ENCODE data around the gene DRAXIN.

The DRAXIN gene

DNA sequence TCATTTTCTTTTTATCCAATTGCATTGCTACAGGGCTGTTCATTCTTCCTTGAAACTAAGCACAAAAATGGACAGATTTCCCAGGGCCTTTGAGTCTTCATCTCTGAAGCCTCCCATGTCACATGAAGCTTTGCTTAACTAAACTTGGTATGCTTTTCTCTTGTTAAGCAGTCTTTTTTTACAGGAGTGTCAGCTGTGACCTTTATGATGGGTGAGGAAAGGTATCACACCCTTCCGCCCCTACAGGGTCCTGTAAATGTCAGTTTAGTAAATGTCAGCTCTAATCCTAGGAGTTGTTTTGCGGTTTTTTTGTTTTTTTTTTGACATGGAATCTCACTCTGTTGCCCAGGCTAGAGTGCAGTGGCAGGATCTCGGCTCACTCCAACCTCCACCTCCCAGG, 41.8 kb downstream of the DRAXIN start:
- Histone ChIP-seq H3F3A (ENCODE audit: insufficient read depth, low read length) (peaks cover 24% of the 10 kb centered on the region), H3K27me3 (replicated peaks; ENCODE audit: insufficient read depth, low read length) (no peaks in the 10 kb centered on the region), H2AFZ (ENCODE audit: low read length) (no peak overlapping the region), H3K9me2 (replicated peaks; ENCODE audit: insufficient read depth, low read length) (no peaks in the 10 kb centered on the region), H3K4me1 (ENCODE audit: low read length) (peaks cover 35% of the 10 kb centered on the region), H4K20me1 (ENCODE audit: insufficient read depth, low read length) (no peaks in the 10 kb centered on the region), H3K4me2 (ENCODE audit: low read depth, low read length) (no peak overlapping the region), H3K79me2 (ENCODE audit: low read length) (peaks cover 6% of the 10 kb centered on the region), H3K36me3 (replicated peaks; ENCODE audit: insufficient read depth, low read length) (no peaks in the 10 kb centered on the region), H3K9ac (ENCODE audit: low read length) (no peak overlapping the region), H3K27ac (ENCODE audit: low read length) (no peak overlapping the region), H3K9me3 (replicated peaks; ENCODE audit: insufficient read depth, low read length) (no peaks in the 10 kb centered on the region), H3K4me3 (ENCODE audit: low read length) (no peak overlapping the region)
- TF ChIP-seq, protein P1, sequence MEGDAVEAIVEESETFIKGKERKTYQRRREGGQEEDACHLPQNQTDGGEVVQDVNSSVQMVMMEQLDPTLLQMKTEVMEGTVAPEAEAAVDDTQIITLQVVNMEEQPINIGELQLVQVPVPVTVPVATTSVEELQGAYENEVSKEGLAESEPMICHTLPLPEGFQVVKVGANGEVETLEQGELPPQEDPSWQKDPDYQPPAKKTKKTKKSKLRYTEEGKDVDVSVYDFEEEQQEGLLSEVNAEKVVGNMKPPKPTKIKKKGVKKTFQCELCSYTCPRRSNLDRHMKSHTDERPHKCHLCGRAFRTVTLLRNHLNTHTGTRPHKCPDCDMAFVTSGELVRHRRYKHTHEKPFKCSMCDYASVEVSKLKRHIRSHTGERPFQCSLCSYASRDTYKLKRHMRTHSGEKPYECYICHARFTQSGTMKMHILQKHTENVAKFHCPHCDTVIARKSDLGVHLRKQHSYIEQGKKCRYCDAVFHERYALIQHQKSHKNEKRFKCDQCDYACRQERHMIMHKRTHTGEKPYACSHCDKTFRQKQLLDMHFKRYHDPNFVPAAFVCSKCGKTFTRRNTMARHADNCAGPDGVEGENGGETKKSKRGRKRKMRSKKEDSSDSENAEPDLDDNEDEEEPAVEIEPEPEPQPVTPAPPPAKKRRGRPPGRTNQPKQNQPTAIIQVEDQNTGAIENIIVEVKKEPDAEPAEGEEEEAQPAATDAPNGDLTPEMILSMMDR (IDR thresholded peaks at IDR 0.05; ENCODE audit: low read length) = no peak
- no peak for TF ChIP-seq EZH2phosphoT487 (IDR thresholded peaks at IDR 0.05; ENCODE audit: low read length)
- no peak for DNase-seq

DNA sequence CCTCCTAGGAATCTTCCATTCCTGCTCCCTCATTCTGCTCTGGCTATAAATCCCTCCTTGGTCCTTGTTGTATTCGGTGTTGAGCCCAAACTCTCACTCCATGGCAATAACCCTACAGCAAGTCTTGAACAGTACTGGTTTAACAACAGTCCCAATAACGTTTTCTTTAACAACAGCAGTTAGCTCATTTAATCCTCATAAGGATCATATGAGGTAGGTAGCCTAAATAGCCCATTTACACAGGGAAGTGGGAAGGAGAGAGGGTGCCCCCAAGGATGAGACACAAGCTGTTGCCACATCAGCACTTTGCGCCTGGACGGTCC, 44.0 kb downstream of the DRAXIN start:
- H3K9ac ChIP-seq (ENCODE audit: low read length) = no peak overlapping the region

DNA sequence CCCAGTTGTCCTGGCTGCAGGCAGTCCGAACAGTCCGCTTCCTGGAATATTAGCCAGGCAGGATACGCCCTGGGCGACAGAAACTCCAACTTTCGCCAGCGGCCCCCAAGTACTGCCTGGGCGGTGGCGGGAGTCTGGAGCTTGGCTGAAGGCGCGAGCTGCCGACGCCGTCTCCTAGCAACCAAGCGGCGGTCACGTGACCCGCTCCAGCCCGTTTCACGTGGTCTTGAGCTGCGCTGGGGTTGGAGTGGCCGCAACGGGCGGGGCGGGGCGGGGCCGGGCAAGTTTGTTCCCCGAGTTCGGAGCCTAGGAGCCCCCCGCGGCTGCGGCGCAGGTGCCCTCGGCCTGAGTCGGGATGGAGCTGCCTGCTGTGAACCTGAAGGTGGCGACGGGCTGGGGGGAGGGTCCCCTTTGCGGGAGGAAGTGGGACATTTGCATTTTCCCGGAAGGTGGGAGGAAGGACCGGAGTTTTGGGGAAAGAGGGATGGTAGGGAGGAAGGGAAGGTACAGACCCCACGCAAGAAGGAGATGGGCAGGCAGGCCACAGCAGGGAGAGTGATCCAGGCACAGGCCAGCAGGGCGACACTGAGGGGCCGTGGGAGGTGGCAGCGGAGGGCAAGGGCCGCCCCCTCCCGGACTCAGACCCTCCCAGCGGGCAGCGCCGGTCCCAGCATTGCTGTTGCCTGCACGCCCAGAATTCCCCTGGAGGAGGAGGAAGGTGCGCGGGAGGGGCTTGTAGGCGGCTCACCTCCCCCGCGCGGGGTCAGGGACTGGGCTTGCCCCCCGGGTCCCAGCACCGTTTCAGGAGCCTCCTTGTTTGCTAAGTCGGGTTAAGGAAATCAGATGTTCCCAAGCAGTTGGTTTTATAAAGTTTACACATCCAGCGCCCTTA, 44.6 kb downstream of the DRAXIN start, which contains the start of gene AGTRAP:
Gene AGTRAP, plus strand, starts transcription at position 283 of the 892 bp plus-strand sequence. Its CDS starts 73 bp downstream, at position 356.
- peak within 1 kb of the TSS; percentile 96 for H3K4me2 ChIP-seq (ENCODE audit: low read depth, low read length)

More for the DNA sequence above, 44.0 kb downstream of the DRAXIN start:
- Histone ChIP-seq H2AFZ (ENCODE audit: low read length) (peak overlapping the region; percentile 59; the same call in 1 of the 2 replicates), H3K4me2 (ENCODE audit: low read depth, low read length) (peak overlapping the region; percentile 96), H3K36me3 (replicated peaks; ENCODE audit: insufficient read depth, low read length) (no peaks in the 10 kb centered on the region), H3F3A (ENCODE audit: insufficient read depth, low read length) (peaks cover 24% of the 10 kb centered on the region), H4K20me1 (ENCODE audit: insufficient read depth, low read length) (no peaks in the 10 kb centered on the region), H3K27me3 (replicated peaks; ENCODE audit: insufficient read depth, low read length) (no peaks in the 10 kb centered on the region), H3K4me3 (ENCODE audit: low read length) (peak overlapping the region; percentile 99), H3K9me2 (replicated peaks; ENCODE audit: insufficient read depth, low read length) (no peaks in the 10 kb centered on the region), H3K9me3 (replicated peaks; ENCODE audit: insufficient read depth, low read length) (no peaks in the 10 kb centered on the region), H3K4me1 (ENCODE audit: low read length) (peaks cover 33% of the 10 kb centered on the region), H3K79me2 (ENCODE audit: low read length) (peaks cover 7% of the 10 kb centered on the region), H3K27ac (ENCODE audit: low read length) (no peak overlapping the region)
- DNase-seq = no peak
- TF ChIP-seq EZH2 (optimal IDR thresholded peaks at IDR 0.05; ENCODE audit: low read depth, low read length) (no peak), EZH2phosphoT487 (IDR thresholded peaks at IDR 0.05; ENCODE audit: low read length) (no peak)
- TF ChIP-seq, protein P1 (IDR thresholded peaks at IDR 0.05; ENCODE audit: low read length) = no peak

More for the DNA sequence above, 44.6 kb downstream of the DRAXIN start, which contains the start of gene AGTRAP:
- Histone ChIP-seq H3F3A (ENCODE audit: insufficient read depth, low read length) (peaks cover 24% of the 10 kb centered on the region), H3K9me2 (replicated peaks; ENCODE audit: insufficient read depth, low read length) (no peaks in the 10 kb centered on the region), H3K79me2 (ENCODE audit: low read length) (peaks cover 7% of the 10 kb centered on the region), H3K27me3 (replicated peaks; ENCODE audit: insufficient read depth, low read length) (no peaks in the 10 kb centered on the region), H2AFZ (ENCODE audit: low read length) (peak within 1 kb of the TSS; percentile 96), H4K20me1 (ENCODE audit: insufficient read depth, low read length) (no peaks in the 10 kb centered on the region), H3K27ac (ENCODE audit: low read length) (peak within 1 kb of the TSS; percentile 65), H3K4me3 (ENCODE audit: low read length) (peak within 1 kb of the TSS; percentile 99), H3K36me3 (replicated peaks; ENCODE audit: insufficient read depth, low read length) (no peaks in the 10 kb centered on the region), H3K9ac (ENCODE audit: low read length) (peak within 1 kb of the TSS; percentile 91), H3K4me1 (ENCODE audit: low read length) (peaks cover 35% of the 10 kb centered on the region), H3K9me3 (replicated peaks; ENCODE audit: insufficient read depth, low read length) (no peaks in the 10 kb centered on the region)
- no peak for TF ChIP-seq EZH2 (optimal IDR thresholded peaks at IDR 0.05; ENCODE audit: low read depth, low read length)
- TF ChIP-seq, protein P1 (IDR thresholded peaks at IDR 0.05; ENCODE audit: low read length) = 0 out of 2 replicates have a peak, but pooled peaks have one; percentile 11
- DNase-seq = peak; percentile 95

Measured in MM.1S (cell line).